HG03097 (cell line): ENCODE results near the gene ZBTB32.
A peak's percentile ranks its signal among the peaks of the same experiment; 100 is the strongest.
"Not testable (repeated sequence)": the region's sequence is repeated elsewhere in the genome, so short reads cannot be mapped to it uniquely, and the experiment has no call there.

Experiments used
- ATAC-seq: cut with Tn5 transposase; IDR thresholded peaks from one replicate; pipeline ENCODE4 v1.9.1; 2021; ENCODE audit not compliant: unreplicated experiment, low FRiP score

The ZBTB32 gene

GRCh38 chr19:35718345-35719041 lies 14.1 kb downstream of the ZBTB32 start:
- ATAC-seq, result peak; percentile 3

DNA sequence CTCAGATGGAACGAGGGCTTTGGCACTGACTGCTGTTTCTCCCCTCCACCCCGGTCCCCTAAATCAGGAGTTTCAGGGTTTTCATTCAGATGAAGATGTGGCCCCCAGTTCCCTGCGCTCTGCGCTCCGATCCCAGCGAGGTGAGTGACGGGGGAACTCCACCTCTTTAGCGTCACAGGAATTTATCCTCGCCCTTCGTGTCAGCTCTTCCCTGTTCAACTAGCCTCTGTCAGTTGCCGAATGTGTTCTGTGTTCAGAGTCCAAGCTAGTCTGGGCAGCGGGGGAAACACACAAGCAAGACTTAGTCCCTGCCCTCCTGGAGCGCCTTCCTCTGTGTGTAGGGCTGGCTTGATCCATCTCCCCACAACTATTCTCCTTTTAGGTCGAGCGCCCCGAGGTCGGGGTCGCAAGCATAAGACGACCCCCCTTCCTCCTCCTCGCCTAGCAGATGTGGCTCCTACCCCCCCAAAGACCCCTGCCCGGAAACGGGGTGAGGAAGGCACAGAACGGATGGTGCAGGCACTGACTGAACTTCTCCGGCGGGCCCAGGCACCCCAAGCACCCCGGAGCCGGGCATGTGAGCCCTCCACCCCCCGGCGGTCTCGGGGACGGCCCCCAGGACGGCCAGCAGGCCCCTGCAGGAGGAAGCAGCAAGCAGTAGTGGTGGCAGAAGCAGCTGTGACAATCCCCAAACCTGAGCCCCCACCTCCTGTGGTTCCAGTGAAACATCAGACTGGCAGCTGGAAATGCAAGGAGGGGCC lies 15.2 kb downstream of the ZBTB32 start:
- ATAC-seq, result no peak

GRCh38 chr19:35720163-35720524 lies 15.8 kb downstream of the ZBTB32 start:
- no peak for ATAC-seq

DNA sequence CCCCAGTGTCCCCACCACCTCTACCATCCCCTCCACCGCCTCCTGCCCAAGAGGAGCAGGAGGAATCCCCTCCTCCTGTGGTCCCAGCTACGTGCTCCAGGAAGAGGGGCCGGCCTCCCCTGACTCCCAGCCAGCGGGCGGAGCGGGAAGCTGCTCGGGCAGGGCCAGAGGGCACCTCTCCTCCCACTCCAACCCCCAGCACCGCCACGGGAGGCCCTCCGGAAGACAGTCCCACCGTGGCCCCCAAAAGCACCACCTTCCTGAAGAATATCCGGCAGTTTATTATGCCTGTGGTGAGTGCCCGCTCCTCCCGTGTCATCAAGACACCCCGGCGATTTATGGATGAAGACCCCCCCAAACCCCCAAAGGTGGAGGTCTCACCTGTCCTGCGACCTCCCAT lies 16.3 kb downstream of the ZBTB32 start:
- ATAC-seq, result no peak

- no peak for ATAC-seq
Observed at GRCh38 chr19:35721374-35721773, 17.0 kb downstream of the ZBTB32 start.

DNA sequence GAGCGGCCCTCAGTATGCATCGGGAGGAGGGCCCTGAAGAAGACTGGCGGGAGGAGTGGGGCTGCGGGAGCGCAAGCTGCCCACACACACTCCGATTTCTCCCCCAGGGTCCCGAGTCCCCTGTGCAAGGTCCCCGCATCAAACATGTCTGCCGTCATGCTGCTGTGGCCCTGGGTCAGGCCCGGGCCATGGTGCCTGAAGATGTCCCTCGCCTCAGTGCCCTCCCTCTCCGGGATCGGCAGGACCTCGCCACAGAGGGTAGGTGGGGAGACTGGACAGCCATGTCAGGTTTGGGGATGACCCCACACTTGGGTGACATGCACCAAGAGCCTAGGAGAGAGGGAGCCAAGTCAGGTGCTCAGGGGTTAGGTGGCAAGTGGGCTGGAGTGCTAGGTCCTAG lies 18.1 kb downstream of the ZBTB32 start:
- no peak for ATAC-seq

- ATAC-seq, result no peak
Observed at GRCh38 chr19:35722897-35723296, 18.5 kb downstream of the ZBTB32 start.

- no peak for ATAC-seq
Observed at GRCh38 chr19:35723671-35724070, 19.3 kb downstream of the ZBTB32 start.

GRCh38 chr19:35724132-35724531 lies 19.8 kb downstream of the ZBTB32 start:
- not testable (repeated sequence) for ATAC-seq

DNA sequence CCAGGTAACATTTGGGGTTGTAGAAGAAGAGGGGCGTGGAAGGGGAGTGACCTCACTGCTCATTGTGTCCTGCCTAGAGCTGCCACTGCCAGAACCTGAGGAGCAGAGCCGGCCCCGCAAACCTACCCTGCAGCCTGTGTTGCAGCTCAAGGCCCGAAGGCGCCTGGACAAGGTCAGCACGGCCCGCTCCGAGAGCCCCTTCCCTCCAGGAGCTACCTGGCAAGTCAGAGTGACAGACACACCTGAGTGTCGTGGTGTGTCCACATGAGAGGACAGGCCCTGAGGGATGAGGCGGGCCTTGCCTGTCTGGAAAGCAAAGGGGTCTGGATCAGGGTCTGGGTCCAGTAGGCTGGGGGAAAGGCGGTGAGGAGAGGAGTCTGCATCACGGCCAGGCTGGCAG lies 20.2 kb downstream of the ZBTB32 start:
- no peak for ATAC-seq

DNA sequence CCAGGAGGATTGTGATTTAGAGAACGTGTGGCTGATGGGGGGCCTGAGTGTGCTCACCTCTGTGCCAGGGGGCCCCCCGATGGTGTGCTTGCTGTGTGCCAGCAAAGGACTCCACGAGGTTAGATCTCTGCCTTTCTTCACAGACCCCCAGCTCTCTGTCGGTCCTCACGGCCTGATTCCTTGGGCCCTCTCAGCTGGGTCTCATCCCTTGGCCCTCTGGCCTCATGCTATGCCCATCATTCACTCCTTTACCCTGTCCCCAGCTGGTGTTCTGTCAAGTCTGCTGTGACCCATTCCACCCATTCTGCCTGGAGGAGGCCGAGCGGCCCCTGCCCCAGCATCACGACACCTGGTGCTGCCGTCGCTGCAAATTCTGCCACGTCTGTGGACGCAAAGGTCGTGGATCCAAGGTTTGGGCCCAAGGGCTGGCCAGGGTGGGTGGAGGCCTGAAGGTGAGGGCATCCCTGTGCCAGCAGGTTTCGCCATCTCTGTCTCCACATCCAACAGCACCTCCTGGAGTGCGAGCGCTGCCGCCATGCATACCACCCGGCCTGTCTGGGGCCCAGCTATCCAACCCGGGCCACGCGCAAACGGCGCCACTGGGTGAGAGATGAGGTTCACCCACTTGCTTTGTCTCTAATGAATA lies 21.0 kb downstream of the ZBTB32 start:
- no peak for ATAC-seq

DNA sequence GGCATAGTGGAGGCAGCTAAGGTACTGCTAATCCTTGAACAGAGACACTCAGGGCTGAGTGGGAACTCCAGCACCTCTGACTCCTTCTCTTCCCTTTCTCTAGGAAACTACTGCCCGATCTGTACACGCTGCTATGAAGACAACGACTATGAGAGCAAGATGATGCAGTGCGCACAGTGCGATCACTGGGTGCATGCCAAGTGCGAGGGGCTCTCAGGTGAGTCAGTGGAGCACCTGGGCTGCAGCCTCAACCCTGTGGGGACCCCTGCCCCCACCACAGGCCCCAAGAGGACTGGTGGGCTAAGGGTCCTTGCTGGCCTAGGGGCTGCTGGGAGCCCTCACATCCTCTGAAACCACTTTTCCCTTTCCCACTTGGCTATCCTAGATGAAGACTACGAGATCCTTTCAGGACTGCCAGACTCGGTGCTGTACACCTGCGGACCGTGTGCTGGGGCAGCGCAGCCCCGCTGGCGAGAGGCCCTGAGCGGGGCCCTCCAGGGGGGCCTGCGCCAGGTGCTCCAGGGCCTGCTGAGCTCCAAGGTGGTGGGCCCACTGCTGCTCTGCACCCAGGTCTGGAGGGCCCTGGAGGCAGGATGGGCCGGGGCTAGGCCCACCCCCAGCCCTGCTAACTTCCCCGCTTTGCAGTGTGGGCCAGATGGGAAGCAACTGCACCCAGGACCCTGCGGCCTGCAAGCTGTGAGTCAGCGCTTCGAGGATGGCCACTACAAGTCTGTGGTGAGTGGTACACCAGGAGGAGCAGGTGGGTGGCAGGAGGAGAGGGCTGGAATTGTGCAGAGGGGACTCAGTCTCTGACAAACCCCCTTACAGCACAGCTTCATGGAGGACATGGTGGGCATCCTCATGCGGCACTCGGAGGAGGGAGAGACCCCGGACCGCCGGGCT lies 22.9 kb downstream of the ZBTB32 start:
- ATAC-seq, result no peak

DNA sequence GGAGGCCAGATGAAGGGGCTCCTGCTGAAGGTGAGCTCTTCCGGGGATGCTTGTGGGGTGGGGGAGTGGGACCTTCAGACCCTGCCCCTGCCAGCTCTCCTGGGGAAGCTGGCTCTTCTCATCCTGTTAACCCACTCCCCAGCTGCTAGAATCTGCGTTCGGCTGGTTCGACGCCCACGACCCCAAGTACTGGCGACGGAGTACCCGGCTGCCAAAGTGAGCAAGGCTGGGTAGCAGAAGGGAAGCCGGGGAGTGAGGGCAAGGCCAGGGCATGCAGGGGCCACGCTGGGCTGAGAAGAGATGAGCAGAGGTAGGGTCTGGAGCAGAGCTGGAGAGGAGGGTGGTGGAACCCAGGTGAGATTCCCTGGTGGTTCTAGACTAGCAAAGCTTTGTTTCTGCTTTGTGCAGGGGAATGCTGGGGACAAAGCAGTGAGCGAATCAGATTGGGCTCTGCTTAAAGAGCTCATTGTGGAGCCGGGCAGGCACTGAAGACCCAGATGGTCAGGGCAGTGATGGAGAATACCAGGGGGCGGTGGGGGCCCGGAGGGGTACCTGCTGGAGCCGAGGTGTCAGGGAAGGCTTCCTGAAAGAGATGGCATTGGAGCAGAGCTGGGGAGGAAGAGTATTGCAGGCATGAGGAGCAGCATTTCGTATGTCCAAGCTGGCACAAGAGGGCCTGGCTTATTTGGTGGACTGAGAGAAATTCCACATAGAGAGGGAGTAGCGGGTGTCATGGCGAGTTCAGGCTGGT lies 23.8 kb downstream of the ZBTB32 start:
- no peak for ATAC-seq

GRCh38 chr19:35729021-35729420 lies 24.7 kb downstream of the ZBTB32 start:
- no peak for ATAC-seq

DNA sequence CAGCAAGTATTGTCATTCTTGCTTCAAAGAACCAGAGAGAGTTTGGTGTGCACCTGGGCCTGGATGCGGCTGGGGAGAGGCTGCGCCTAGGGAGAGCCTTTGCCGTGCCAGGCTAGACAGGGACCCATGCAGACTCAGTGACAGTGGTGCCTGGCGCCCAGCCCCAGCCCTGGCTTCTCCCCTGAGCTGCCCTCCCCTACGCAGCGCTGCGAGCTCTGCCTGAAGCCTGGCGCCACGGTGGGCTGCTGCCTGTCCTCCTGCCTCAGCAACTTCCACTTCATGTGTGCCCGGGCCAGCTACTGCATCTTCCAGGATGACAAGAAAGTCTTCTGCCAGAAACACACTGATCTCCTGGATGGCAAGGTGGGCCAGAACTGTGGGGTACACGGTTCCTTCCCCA lies 25.4 kb downstream of the ZBTB32 start:
- no peak for ATAC-seq

GRCh38 chr19:35730326-35730725 lies 26.0 kb downstream of the ZBTB32 start:
- no peak for ATAC-seq

DNA sequence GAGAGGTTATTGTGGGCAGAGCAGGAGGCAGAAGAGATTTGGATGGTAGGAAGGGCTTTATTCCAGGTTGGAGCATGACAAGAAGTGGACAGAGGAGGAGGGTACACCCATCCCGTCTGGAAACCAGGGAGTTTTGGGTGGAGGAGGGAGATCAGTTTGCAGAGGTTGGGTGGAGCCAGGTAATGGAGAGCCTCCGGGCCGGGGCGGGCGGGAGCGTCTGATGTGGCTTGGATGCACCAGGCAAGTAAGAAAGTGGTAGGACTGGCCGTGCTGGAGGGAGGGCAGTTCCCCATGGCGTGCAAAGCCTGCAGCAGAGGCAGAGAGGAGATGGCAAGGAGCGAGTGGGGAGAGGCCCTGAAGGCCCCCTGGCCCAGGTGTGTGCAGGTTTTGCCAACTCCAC lies 27.0 kb downstream of the ZBTB32 start:
- no peak for ATAC-seq

- ATAC-seq, result no peak
Observed at GRCh38 chr19:35731779-35732405, 27.5 kb downstream of the ZBTB32 start.

GRCh38 chr19:35732540-35733179 lies 28.3 kb downstream of the ZBTB32 start:
- ATAC-seq, result no peak
